GM18907 (cell line): Measurements from ENCODE around the gene AGBL5.
"Not testable (repeated sequence)": the region's sequence is repeated elsewhere in the genome, so short reads cannot be mapped to it uniquely, and the experiment has no call there.

ENCODE experiments used
- ATAC-seq: cut with Tn5 transposase; IDR thresholded peaks from one replicate; pipeline ENCODE4 v1.9.1; 2021; ENCODE audit warnings: mild to moderate bottlenecking, moderate library complexity; ENCODE audit not compliant: unreplicated experiment

AGBL5 gene

GRCh38 chr2:27109083-27109482, 57.6 kb downstream of the AGBL5 start:
- ATAC-seq, result no peak

GRCh38 chr2:27110603-27111352, 59.3 kb downstream of the AGBL5 start:
- ATAC-seq, result not testable (repeated sequence)

- not testable (repeated sequence) for ATAC-seq
Measured at GRCh38 chr2:27111392-27112078, 60.1 kb downstream of the AGBL5 start.

- ATAC-seq, result no peak
Measured at GRCh38 chr2:27115519-27115918, 64.1 kb downstream of the AGBL5 start.

GRCh38 chr2:27117995-27118524, 66.6 kb downstream of the AGBL5 start:
- no peak for ATAC-seq

GRCh38 chr2:27118525-27119329, 67.3 kb downstream of the AGBL5 start, which contains the start of gene CGREF1:
CGREF1 (minus strand) TSS chr2:27119128; CDS start chr2:27104366, 14,762 bp downstream.
- ATAC-seq, result no peak

GRCh38 chr2:27119330-27119670, 67.8 kb downstream of the AGBL5 start:
- not testable (repeated sequence) for ATAC-seq
